Nephron (organoid): ENCODE results near the gene FYCO1.

Source experiments
- H3K27ac Mint-ChIP-seq, 3 experiments: 2 replicates each; pipeline ENCODE4 v1.8.0; 2020; ENCODE audit warnings: mixed read lengths in 3 of 3, mild to moderate bottlenecking in 2 of 3, moderate library complexity in 1 of 3
- H3K27me3 Mint-ChIP-seq: 2 replicates; pipeline ENCODE4 v1.8.0; 2021; ENCODE audit warnings: low read depth, mild to moderate bottlenecking, moderate library complexity, mixed read lengths
- H3K36me3 Mint-ChIP-seq: 2 replicates; pipeline ENCODE4 v1.8.0; 2020; ENCODE audit warnings: low read depth, mixed read lengths
- H3K4me1 Mint-ChIP-seq: 2 replicates; pipeline ENCODE4 v1.8.0; 2020; ENCODE audit warnings: mixed read lengths
- H3K4me3 Mint-ChIP-seq, 3 experiments: 2 replicates each; pipeline ENCODE4 v1.8.0; 2020; ENCODE audit warnings: mild to moderate bottlenecking in 3 of 3, mixed read lengths in 3 of 3, moderate library complexity in 2 of 3
- H3K9me3 Mint-ChIP-seq: 2 replicates; pipeline ENCODE4 v1.8.0; 2020; ENCODE audit warnings: mixed read lengths
- TF ChIP-seq, protein P1 (sequence below), 3 experiments: fragments of 200-600 bp; sonication (generic); IDR thresholded peaks; one replicate each; pipeline ENCODE4 v1.5.0; 2021; ENCODE audit warnings: antibody characterized with exemption in 3 of 3; ENCODE audit not compliant: unreplicated experiment in 3 of 3

The FYCO1 gene

DNA sequence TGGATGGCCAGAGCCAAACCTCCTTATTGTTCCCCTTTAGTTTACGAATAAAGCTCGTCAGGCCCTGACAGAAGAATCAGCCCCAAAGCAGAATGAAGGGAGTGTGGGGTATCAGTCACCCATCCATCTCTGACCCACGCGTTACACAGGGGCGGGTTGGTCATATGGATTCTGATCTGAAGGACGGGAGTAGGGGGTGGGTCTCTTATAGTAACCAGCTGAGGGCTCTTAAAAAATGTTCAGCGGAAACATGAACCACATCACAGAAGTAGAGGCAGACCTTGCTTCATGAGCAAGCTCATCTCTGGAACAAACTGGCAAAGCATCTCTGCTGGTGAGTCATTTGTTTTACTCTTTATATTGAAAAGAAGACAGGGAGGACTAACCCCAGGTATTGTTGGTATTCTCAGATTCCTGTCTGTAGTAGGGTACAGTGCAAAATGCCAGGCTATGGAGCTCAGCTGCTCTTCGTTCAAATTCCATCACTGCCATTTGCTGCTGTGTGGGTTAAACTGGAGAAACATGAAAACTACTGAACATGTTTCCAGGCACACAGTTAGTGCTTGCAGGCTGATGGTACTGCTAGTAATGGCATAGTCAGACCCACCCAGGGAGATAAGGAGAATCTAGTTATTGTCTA, 52.3 kb downstream of the FYCO1 start, which contains the start of gene CXCR6:
TSS of gene CXCR6 (plus strand) at position 258 of the 640 bp plus-strand sequence. CDS start 3,018 bp downstream, outside the sequence.
- Mint-ChIP-seq H3K9me3 (no peaks in the 10 kb centered on the region), H3K27ac (no peak within 1 kb of the TSS), H3K27me3 (no peaks in the 10 kb centered on the region), H3K4me3 (no peak within 1 kb of the TSS), H3K4me1 (peaks cover 5% of the 10 kb centered on the region), H3K36me3 (peaks cover 34% of the 10 kb centered on the region)
- TF ChIP-seq, protein P1, sequence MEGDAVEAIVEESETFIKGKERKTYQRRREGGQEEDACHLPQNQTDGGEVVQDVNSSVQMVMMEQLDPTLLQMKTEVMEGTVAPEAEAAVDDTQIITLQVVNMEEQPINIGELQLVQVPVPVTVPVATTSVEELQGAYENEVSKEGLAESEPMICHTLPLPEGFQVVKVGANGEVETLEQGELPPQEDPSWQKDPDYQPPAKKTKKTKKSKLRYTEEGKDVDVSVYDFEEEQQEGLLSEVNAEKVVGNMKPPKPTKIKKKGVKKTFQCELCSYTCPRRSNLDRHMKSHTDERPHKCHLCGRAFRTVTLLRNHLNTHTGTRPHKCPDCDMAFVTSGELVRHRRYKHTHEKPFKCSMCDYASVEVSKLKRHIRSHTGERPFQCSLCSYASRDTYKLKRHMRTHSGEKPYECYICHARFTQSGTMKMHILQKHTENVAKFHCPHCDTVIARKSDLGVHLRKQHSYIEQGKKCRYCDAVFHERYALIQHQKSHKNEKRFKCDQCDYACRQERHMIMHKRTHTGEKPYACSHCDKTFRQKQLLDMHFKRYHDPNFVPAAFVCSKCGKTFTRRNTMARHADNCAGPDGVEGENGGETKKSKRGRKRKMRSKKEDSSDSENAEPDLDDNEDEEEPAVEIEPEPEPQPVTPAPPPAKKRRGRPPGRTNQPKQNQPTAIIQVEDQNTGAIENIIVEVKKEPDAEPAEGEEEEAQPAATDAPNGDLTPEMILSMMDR (IDR thresholded peaks at IDR 0.05; ENCODE audit: unreplicated experiment in 3 of 3), result no peak

DNA sequence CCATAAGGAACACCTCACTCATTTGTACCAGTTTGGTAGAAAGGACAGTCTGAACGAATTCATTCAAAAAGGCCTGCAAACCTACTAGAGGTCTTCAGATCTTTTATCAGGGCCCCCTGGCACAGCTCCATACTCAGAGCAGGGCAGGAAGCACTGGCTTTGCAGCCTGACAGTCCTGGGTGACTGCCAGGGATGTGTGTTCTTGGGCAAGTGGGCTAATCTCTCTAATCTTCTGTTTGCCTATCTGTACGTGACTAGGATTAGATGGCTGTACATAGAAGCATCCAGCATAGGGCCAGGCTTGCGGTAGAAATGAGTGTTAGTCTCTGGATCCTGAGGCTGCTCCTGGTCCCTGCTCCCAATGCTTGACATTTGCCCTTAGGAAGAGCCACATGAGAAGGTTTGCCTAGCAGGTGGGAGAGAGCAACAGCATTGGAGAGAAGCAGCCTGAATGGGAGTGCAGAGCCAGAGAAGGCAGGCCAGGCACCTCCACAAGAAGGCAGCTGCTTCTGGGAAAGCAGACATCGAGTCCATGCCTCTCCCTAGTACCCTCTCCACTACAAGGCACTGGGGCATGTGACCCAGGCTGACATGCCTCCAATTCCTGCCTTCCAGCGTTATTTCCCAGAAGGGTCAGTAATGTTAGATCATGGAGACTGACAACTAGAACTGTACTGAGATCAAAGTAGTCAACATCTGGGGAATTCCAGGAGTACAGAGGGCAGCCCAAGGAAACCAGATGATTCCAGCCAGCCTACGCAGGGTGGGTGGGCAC, 53.4 kb downstream of the FYCO1 start:
- TF ChIP-seq, protein P1 (IDR thresholded peaks at IDR 0.05; ENCODE audit: unreplicated experiment in 3 of 3), result no peak
- peaks cover 5% of the 10 kb centered on the region for H3K4me1 Mint-ChIP-seq
- peaks cover 28% of the 10 kb centered on the region for H3K36me3 Mint-ChIP-seq
- no peak overlapping the region for H3K4me3 Mint-ChIP-seq
- no peaks in the 10 kb centered on the region for H3K9me3 Mint-ChIP-seq
- no peak overlapping the region for H3K27ac Mint-ChIP-seq
- H3K27me3 Mint-ChIP-seq, result no peaks in the 10 kb centered on the region

DNA sequence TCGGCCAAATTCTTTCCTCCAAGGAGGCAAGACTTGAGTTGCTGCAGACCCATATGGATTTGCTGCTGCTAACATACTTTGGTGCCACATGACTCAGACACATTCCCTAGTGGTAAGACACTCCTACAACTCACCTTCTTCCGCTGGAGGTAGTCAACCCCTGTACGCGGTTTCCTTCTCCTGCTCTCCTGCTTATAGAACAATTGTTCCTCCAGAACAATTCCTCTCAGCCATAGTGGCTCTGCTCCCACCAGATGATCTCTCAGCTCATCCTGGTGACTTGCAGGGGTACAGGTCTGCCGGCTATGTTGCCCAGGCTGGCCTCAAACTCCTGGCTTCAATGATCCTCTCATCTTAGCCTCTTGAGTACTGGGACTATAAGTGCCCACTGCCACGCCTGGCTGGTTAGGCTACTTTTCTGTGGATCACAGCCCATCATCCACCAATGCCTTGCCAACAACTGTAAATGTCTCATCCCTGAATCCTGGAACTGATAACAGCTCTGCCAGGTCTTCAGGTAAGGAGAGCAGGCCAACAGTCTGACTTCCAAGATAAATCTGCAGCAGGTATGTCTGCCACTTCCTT, 54.8 kb downstream of the FYCO1 start:
- H3K4me3 Mint-ChIP-seq, result no peak overlapping the region
- TF ChIP-seq, protein P1 (IDR thresholded peaks at IDR 0.05; ENCODE audit: unreplicated experiment in 3 of 3), result no peak
- no peaks in the 10 kb centered on the region for H3K27me3 Mint-ChIP-seq
- H3K27ac Mint-ChIP-seq, result no peak overlapping the region
- peaks cover 5% of the 10 kb centered on the region for H3K4me1 Mint-ChIP-seq
- peaks cover 21% of the 10 kb centered on the region for H3K36me3 Mint-ChIP-seq
- H3K9me3 Mint-ChIP-seq, result no peaks in the 10 kb centered on the region

DNA sequence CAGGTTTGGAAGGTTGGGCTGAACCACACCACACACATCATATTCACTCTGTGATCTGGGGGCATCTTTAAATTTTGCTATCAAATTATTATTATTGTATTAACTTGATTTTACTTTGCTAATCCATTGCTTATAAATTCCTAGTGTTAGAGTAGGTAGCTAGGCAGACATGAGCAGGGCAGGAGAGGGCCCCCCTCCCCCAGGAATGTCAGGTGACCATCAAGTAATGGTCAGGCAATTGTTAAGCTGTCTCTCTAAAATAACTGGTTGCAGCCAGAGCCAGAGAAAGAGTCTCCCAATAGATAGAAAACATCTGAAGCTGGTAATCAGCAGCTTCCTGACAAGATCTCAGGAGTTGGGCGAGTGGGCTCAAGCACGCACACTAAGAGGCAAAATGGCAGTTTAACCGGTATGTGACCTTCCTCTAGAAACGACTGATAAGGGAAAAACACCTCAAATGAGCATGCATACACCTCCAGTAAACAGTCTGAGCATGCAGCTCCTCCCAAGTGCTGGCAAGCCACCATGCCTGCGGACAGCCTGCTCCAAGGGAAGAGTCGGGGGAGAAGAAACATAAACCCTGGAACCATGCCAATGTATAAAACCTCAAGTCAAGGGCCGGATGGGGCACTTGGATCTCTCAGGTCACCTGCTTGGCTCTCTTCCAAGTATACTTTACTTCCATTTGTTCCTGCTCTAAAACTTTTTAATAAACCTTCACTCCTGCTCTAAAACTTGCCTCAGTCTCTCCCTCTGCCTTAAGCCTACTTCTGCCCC, 55.4 kb downstream of the FYCO1 start:
- TF ChIP-seq, protein P1 (IDR thresholded peaks at IDR 0.05; ENCODE audit: unreplicated experiment in 3 of 3), result no peak
- peaks cover 22% of the 10 kb centered on the region for H3K36me3 Mint-ChIP-seq
- no peaks in the 10 kb centered on the region for H3K27me3 Mint-ChIP-seq
- H3K9me3 Mint-ChIP-seq, result no peaks in the 10 kb centered on the region
- H3K27ac Mint-ChIP-seq, result no peak overlapping the region
- H3K4me1 Mint-ChIP-seq, result peaks cover 5% of the 10 kb centered on the region
- H3K4me3 Mint-ChIP-seq, result no peak overlapping the region

DNA sequence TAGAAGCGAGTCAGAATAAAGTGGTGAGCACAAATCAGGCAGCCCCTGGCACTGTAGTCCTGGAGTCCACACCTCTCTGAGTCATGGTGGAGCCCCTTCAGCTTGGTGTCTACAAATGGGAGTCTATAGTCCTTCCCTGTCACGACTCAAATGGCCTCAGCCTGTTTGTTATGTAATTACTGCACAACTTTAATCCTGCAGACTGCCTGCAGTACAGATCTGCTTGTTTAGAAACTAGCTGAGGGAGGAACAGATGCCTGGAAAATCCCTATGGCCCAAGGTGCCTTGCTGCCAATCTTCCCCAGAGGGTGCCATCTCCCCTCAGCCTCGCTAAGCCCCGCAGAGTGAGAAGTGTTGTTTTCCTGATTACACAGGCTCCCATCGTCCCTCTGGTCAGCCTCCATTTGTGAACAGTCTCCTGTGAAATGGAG, 56.3 kb downstream of the FYCO1 start:
- Mint-ChIP-seq H3K27me3 (no peaks in the 10 kb centered on the region), H3K4me1 (peaks cover 5% of the 10 kb centered on the region), H3K36me3 (peaks cover 29% of the 10 kb centered on the region), H3K9me3 (no peaks in the 10 kb centered on the region), H3K27ac (no peak overlapping the region), H3K4me3 (no peak overlapping the region)
- TF ChIP-seq, protein P1 (IDR thresholded peaks at IDR 0.05; ENCODE audit: unreplicated experiment in 3 of 3), result no peak
